ENCODE measurements around the gene SOHLH1. TPM values are rescaled to one million over a fixed set of nuclear protein-coding genes. Genes with fewer than 3 reads are reported as not detected.

The SOHLH1 gene
- total and polyA plus RNA-seq, 2 experiments from 2014 or later: not detected

- no peaks in the 10 kb centered on the region for H3K79me2 ChIP-seq
- H3K9me3 ChIP-seq (ENCODE audit: low read depth): no peaks in the 10 kb centered on the region
- H3K4me1 ChIP-seq (ENCODE audit: insufficient read depth): no peaks in the 10 kb centered on the region
- no peak overlapping the region for H2AFZ ChIP-seq
- no peak overlapping the region for H3K27ac ChIP-seq
- WGBS (ENCODE audit: low lambda C conversion rate, missing lambda C conversion rate): 86% methylated on average over 13 of the region's 14 CpGs
- no peak overlapping the region for H3K4me3 ChIP-seq
- H3K36me3 ChIP-seq (replicated peaks; ENCODE audit: insufficient read depth, low read depth): no peaks in the 10 kb centered on the region
- DNase-seq (ENCODE audit: low spot score): no peak
- H4K20me1 ChIP-seq (ENCODE audit: insufficient read depth, poor library complexity, severe bottlenecking): no peaks in the 10 kb centered on the region
- H3K9me2 ChIP-seq (replicated peaks; ENCODE audit: insufficient read depth): no peaks in the 10 kb centered on the region
- peaks cover 4% of the 10 kb centered on the region for H3K27me3 ChIP-seq
- no peak overlapping the region for H3K4me2 ChIP-seq
- TF ChIP-seq EZH2phosphoT487 (IDR thresholded peaks at IDR 0.05; ENCODE audit: low read depth, severe bottlenecking, unreplicated experiment) (no peak), EZH2 (IDR thresholded peaks at IDR 0.05; ENCODE audit: borderline replicate concordance) (no peak)
- TF ChIP-seq, protein P1, sequence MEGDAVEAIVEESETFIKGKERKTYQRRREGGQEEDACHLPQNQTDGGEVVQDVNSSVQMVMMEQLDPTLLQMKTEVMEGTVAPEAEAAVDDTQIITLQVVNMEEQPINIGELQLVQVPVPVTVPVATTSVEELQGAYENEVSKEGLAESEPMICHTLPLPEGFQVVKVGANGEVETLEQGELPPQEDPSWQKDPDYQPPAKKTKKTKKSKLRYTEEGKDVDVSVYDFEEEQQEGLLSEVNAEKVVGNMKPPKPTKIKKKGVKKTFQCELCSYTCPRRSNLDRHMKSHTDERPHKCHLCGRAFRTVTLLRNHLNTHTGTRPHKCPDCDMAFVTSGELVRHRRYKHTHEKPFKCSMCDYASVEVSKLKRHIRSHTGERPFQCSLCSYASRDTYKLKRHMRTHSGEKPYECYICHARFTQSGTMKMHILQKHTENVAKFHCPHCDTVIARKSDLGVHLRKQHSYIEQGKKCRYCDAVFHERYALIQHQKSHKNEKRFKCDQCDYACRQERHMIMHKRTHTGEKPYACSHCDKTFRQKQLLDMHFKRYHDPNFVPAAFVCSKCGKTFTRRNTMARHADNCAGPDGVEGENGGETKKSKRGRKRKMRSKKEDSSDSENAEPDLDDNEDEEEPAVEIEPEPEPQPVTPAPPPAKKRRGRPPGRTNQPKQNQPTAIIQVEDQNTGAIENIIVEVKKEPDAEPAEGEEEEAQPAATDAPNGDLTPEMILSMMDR (IDR thresholded peaks at IDR 0.05; ENCODE audit: poor library complexity): no peak
Observed at GRCh38 chr9:135743021-135743420, 43.7 kb upstream of the SOHLH1 start.

- no peaks in the 10 kb centered on the region for H4K20me1 ChIP-seq (ENCODE audit: insufficient read depth, poor library complexity, severe bottlenecking)
- H2AFZ ChIP-seq: no peak overlapping the region
- H3K27ac ChIP-seq: no peak overlapping the region
- H3K9me2 ChIP-seq (replicated peaks; ENCODE audit: insufficient read depth): no peaks in the 10 kb centered on the region
- peaks cover 18% of the 10 kb centered on the region for H3K27me3 ChIP-seq
- no peaks in the 10 kb centered on the region for H3K36me3 ChIP-seq (replicated peaks; ENCODE audit: insufficient read depth, low read depth)
- H3K4me1 ChIP-seq (ENCODE audit: insufficient read depth): no peaks in the 10 kb centered on the region
- no peaks in the 10 kb centered on the region for H3K9me3 ChIP-seq (ENCODE audit: low read depth)
- WGBS (ENCODE audit: low lambda C conversion rate, missing lambda C conversion rate): 85% methylated on average over 22 of the region's 24 CpGs
- H3K4me3 ChIP-seq: no peak overlapping the region
- no peaks in the 10 kb centered on the region for H3K79me2 ChIP-seq
- DNase-seq (ENCODE audit: low spot score): no peak
- no peak overlapping the region for H3K4me2 ChIP-seq
- TF ChIP-seq, protein P1 (IDR thresholded peaks at IDR 0.05; ENCODE audit: poor library complexity): no peak
Observed at GRCh38 chr9:135741276-135742219, 42.3 kb upstream of the SOHLH1 start.

GRCh38 chr9:135739271-135740220, 40.3 kb upstream of the SOHLH1 start:
- no peak for DNase-seq (ENCODE audit: low spot score)
- 82% methylated on average over 15 of the region's 28 CpGs for WGBS (ENCODE audit: low lambda C conversion rate, missing lambda C conversion rate)
- Histone ChIP-seq H3K4me1 (ENCODE audit: insufficient read depth) (no peaks in the 10 kb centered on the region), H3K4me3 (no peak overlapping the region), H3K27ac (no peak overlapping the region), H3K27me3 (peaks cover 34% of the 10 kb centered on the region), H4K20me1 (ENCODE audit: insufficient read depth, poor library complexity, severe bottlenecking) (no peaks in the 10 kb centered on the region), H3K36me3 (replicated peaks; ENCODE audit: insufficient read depth, low read depth) (no peaks in the 10 kb centered on the region), H3K4me2 (no peak overlapping the region), H3K9me3 (ENCODE audit: low read depth) (no peaks in the 10 kb centered on the region), H3K79me2 (no peaks in the 10 kb centered on the region), H3K9me2 (replicated peaks; ENCODE audit: insufficient read depth) (no peaks in the 10 kb centered on the region), H2AFZ (no peak overlapping the region)
- TF ChIP-seq EZH2phosphoT487 (IDR thresholded peaks at IDR 0.05; ENCODE audit: low read depth, severe bottlenecking, unreplicated experiment): no peak
- TF ChIP-seq, protein P1 (IDR thresholded peaks at IDR 0.05; ENCODE audit: poor library complexity): no peak
- no peak for TF ChIP-seq EZH2 (IDR thresholded peaks at IDR 0.05; ENCODE audit: borderline replicate concordance)

Data from hepatocyte (in vitro differentiated cells).